Large intestine (tissue), 3 donors: ENCODE data around the gene MARK3. TPM values are rescaled to one million over a fixed set of nuclear protein-coding genes. Genes with fewer than 3 reads are reported as not detected.

Experiments used
- DNase-seq, 2 donors: peaks; one replicate each; pipeline versions ENCODE4 v3.0.0 to v3.0.0-alpha.2; 2013
- H3K27ac ChIP-seq: one replicate; pipeline ENCODE4 v1.5.1; 2013; ENCODE audit warnings: low read length
- H3K27me3 ChIP-seq: 2 replicates; pipeline ENCODE4 v1.6.1; 2013; ENCODE audit warnings: low read length; ENCODE audit not compliant: control insufficient read depth, insufficient read depth
- H3K36me3 ChIP-seq: 2 replicates; pipeline ENCODE4 v1.6.1; 2013; ENCODE audit warnings: low read length; ENCODE audit not compliant: control insufficient read depth, insufficient read depth
- H3K4me1 ChIP-seq: one replicate; pipeline ENCODE4 v1.6.1; 2013; ENCODE audit warnings: low read length; ENCODE audit not compliant: control insufficient read depth, insufficient read depth
- H3K4me3 ChIP-seq: one replicate; pipeline ENCODE4 v1.5.1; 2013; ENCODE audit warnings: low read length
- H3K9me3 ChIP-seq: one replicate; pipeline ENCODE4 v1.6.1; 2013; ENCODE audit warnings: mild to moderate bottlenecking, low read depth, low read length, moderate library complexity; ENCODE audit not compliant: control insufficient read depth
- WGBS: methylation state at CpG from one replicate; pipeline ENCODE4 v1.1.5; 2013; ENCODE audit warnings: low lambda C conversion rate; ENCODE audit not compliant: insufficient coverage; 5-methylcytosine and 5-hydroxymethylcytosine counted together
- polyA plus RNA-seq: library from polyadenylated mRNA; unstranded; fragments of 120-200 nt; gene quantifications from one replicate; pipeline ENCODE4 v1.2.1, GENCODE V29; 2013

MARK3 gene
- polyA plus RNA-seq, 1 donor: 66.0 TPM

GRCh38 chr14:103395244-103395643, 10.0 kb downstream of the MARK3 start:
- Histone ChIP-seq H3K4me1 (peaks cover 5% of the 10 kb centered on the region), H3K27ac (no peak overlapping the region)
- 83% methylated on average over 2 of the region's 2 CpGs for WGBS

GRCh38 chr14:103396463-103396862, 11.2 kb downstream of the MARK3 start:
- Histone ChIP-seq H3K36me3 (no peaks in the 10 kb centered on the region), H3K27ac (no peak overlapping the region), H3K27me3 (no peaks in the 10 kb centered on the region), H3K4me3 (no peak overlapping the region), H3K9me3 (no peaks in the 10 kb centered on the region), H3K4me1 (peaks cover 5% of the 10 kb centered on the region)
- WGBS: no CpG with 5 or more reads among the region's 2 CpGs
- DNase-seq: no peak

More at GRCh38 chr14:103395244-103395643, 10.0 kb downstream of the MARK3 start:
- no peak overlapping the region for H3K4me3 ChIP-seq
- DNase-seq: no peak
- H3K36me3 ChIP-seq: no peaks in the 10 kb centered on the region
- H3K27me3 ChIP-seq: no peaks in the 10 kb centered on the region
- no peaks in the 10 kb centered on the region for H3K9me3 ChIP-seq

GRCh38 chr14:103398427-103399195, 13.4 kb downstream of the MARK3 start:
- Histone ChIP-seq H3K27me3 (no peaks in the 10 kb centered on the region), H3K9me3 (no peaks in the 10 kb centered on the region), H3K4me3 (no peak overlapping the region), H3K27ac (no peak overlapping the region), H3K4me1 (peaks cover 3% of the 10 kb centered on the region), H3K36me3 (no peaks in the 10 kb centered on the region)
- DNase-seq: no peak
- 85% methylated on average over 3 of the region's 7 CpGs for WGBS

GRCh38 chr14:103400537-103400936, 15.3 kb downstream of the MARK3 start:
- peaks cover under 1% of the 10 kb centered on the region for H3K36me3 ChIP-seq
- no peaks in the 10 kb centered on the region for H3K4me1 ChIP-seq
- no peaks in the 10 kb centered on the region for H3K27me3 ChIP-seq

GRCh38 chr14:103401223-103402214, 16.3 kb downstream of the MARK3 start:
- no peaks in the 10 kb centered on the region for H3K4me1 ChIP-seq
- no peak overlapping the region for H3K27ac ChIP-seq
- no peaks in the 10 kb centered on the region for H3K9me3 ChIP-seq
- H3K27me3 ChIP-seq: no peaks in the 10 kb centered on the region
- H3K36me3 ChIP-seq: peaks cover 7% of the 10 kb centered on the region
- no peak overlapping the region for H3K4me3 ChIP-seq
- WGBS: 100% methylated on average over 3 of the region's 10 CpGs
- DNase-seq: no peak

More at GRCh38 chr14:103400537-103400936, 15.3 kb downstream of the MARK3 start:
- H3K27ac ChIP-seq: no peak overlapping the region
- no peak overlapping the region for H3K4me3 ChIP-seq
- no peaks in the 10 kb centered on the region for H3K9me3 ChIP-seq
- no CpG with 5 or more reads among the region's 4 CpGs for WGBS
- DNase-seq: no peak

GRCh38 chr14:103402695-103403094, 17.5 kb downstream of the MARK3 start:
- no peaks in the 10 kb centered on the region for H3K27me3 ChIP-seq
- no CpG with 5 or more reads among the region's 2 CpGs for WGBS
- no peak for DNase-seq
- H3K27ac ChIP-seq: no peak overlapping the region
- no peaks in the 10 kb centered on the region for H3K4me1 ChIP-seq
- peaks cover 10% of the 10 kb centered on the region for H3K36me3 ChIP-seq
- no peaks in the 10 kb centered on the region for H3K9me3 ChIP-seq
- no peak overlapping the region for H3K4me3 ChIP-seq

- H3K36me3 ChIP-seq: peaks cover 12% of the 10 kb centered on the region
- no peaks in the 10 kb centered on the region for H3K9me3 ChIP-seq
- H3K27ac ChIP-seq: no peak overlapping the region
- no peak for DNase-seq
- H3K4me1 ChIP-seq: no peaks in the 10 kb centered on the region
- WGBS: 89% methylated on average over 4 of the region's 9 CpGs
- no peaks in the 10 kb centered on the region for H3K27me3 ChIP-seq
- H3K4me3 ChIP-seq: no peak overlapping the region
Observed at GRCh38 chr14:103404032-103404918, 19.1 kb downstream of the MARK3 start.

- DNase-seq: no peak
- no peak overlapping the region for H3K4me3 ChIP-seq
- H3K9me3 ChIP-seq: no peaks in the 10 kb centered on the region
- peaks cover 12% of the 10 kb centered on the region for H3K36me3 ChIP-seq
- H3K27me3 ChIP-seq: no peaks in the 10 kb centered on the region
- H3K4me1 ChIP-seq: no peaks in the 10 kb centered on the region
- no peak overlapping the region for H3K27ac ChIP-seq
- 100% methylated on average over 1 of the region's 7 CpGs for WGBS
Observed at GRCh38 chr14:103404920-103405319, 19.7 kb downstream of the MARK3 start.

- Histone ChIP-seq H3K27ac (no peak overlapping the region), H3K9me3 (no peaks in the 10 kb centered on the region), H3K4me1 (no peaks in the 10 kb centered on the region), H3K27me3 (no peaks in the 10 kb centered on the region), H3K4me3 (no peak overlapping the region), H3K36me3 (peaks cover 23% of the 10 kb centered on the region)
- DNase-seq: no peak
- WGBS: 83% methylated on average over 2 of the region's 7 CpGs
Observed at GRCh38 chr14:103408491-103409155, 23.4 kb downstream of the MARK3 start.
